Measurements from ENCODE around the gene POU6F2. TPM values are rescaled to one million over a fixed set of nuclear protein-coding genes. Genes with fewer than 3 reads are reported as not detected.

Gene POU6F2
- total RNA-seq, 6 experiments from 2014 or later: 0.12 to 2.1 (median 0.64) TPM; not detected in 2

DNA sequence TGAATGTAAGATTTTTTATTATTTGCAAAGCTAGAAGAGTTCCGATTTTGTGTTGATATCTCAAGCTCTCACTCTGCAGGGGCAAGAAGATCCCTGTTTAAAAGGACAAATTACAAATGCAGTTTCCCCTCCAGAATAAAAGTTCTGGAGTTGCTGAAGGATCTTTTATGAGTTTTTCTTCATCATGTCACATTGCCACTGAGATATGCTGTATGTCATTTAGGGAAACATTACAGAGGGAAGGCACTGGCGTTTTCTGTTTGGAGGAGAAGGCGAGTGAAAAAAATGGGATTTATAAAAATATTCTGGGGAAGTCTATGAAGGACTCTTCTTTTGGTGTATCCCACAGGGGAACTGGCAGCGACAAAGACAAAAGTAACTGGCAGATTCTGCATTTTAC lies 57.4 kb downstream of the POU6F2 start:
- DNase-seq: no peak
- H3K36me3 ChIP-seq: no peaks in the 10 kb centered on the region
- TF ChIP-seq, protein P1, sequence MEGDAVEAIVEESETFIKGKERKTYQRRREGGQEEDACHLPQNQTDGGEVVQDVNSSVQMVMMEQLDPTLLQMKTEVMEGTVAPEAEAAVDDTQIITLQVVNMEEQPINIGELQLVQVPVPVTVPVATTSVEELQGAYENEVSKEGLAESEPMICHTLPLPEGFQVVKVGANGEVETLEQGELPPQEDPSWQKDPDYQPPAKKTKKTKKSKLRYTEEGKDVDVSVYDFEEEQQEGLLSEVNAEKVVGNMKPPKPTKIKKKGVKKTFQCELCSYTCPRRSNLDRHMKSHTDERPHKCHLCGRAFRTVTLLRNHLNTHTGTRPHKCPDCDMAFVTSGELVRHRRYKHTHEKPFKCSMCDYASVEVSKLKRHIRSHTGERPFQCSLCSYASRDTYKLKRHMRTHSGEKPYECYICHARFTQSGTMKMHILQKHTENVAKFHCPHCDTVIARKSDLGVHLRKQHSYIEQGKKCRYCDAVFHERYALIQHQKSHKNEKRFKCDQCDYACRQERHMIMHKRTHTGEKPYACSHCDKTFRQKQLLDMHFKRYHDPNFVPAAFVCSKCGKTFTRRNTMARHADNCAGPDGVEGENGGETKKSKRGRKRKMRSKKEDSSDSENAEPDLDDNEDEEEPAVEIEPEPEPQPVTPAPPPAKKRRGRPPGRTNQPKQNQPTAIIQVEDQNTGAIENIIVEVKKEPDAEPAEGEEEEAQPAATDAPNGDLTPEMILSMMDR (IDR thresholded peaks at IDR 0.05): no peak
- TF ChIP-seq POLR2A (IDR thresholded peaks at IDR 0.05): no peak
- intact Hi-C loops (cut with DNase I): no loop called here
- 27% methylated on average over 4 of the region's 4 CpGs for WGBS (ENCODE audit: insufficient coverage, low coverage, low lambda C conversion rate, missing lambda C conversion rate)
- no peak overlapping the region for H3K4me3 ChIP-seq
- H3K4me1 ChIP-seq: no peaks in the 10 kb centered on the region
- H3K9me3 ChIP-seq: no peaks in the 10 kb centered on the region
- H3K27ac ChIP-seq: no peak overlapping the region
- no peaks in the 10 kb centered on the region for H3K27me3 ChIP-seq
- ATAC-seq: no peak

DNA sequence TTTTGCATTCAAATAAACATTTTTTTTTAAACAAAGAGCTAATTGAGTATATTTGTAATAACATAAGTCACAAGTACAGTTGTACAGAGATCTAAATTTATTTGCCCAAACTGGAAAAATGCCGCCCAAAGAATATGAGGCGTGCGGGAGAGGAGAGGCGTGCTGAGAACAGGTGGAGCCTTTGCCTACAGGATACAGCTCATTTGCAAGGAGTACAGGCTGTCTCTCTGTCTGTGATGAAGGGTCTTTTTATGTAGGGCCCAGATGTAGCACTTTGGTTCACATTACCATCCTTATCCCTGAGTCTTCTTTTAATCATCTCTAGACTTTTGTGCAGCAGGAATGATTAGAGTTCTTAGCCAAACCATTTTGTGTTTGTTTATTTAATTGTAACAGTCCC lies 58.2 kb downstream of the POU6F2 start:
- intact Hi-C loops (cut with DNase I): no loop called here
- H3K27ac ChIP-seq: no peak overlapping the region
- 71% methylated on average over 4 of the region's 4 CpGs for WGBS (ENCODE audit: insufficient coverage, low coverage, low lambda C conversion rate, missing lambda C conversion rate)
- no peaks in the 10 kb centered on the region for H3K36me3 ChIP-seq
- no peaks in the 10 kb centered on the region for H3K27me3 ChIP-seq
- H3K4me1 ChIP-seq: no peaks in the 10 kb centered on the region
- TF ChIP-seq, protein P1 (IDR thresholded peaks at IDR 0.05): no peak
- TF ChIP-seq POLR2A (IDR thresholded peaks at IDR 0.05): no peak
- no peak overlapping the region for H3K4me3 ChIP-seq
- H3K9me3 ChIP-seq: no peaks in the 10 kb centered on the region
- DNase-seq: no peak
- ATAC-seq: no peak

DNA sequence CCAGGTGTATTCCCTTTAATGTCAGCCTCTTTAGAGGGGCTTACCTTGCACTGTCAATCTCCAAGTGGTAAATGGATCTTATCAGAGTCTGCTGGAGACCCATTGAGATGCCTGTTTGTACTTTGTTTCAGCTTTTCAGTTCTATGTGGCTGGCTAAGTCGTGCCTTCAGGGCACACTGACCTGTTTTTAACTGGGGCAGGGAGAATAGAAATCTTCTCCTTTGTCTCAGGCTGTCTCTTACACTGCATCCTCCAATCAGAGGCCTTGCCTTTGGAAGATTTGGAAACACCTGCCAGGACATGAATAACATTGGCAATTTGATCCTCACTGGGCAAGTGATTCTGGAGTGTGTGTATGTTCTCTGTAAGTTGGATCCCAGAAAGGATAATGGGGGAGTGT lies 65.0 kb downstream of the POU6F2 start:
- TF ChIP-seq, protein P1 (IDR thresholded peaks at IDR 0.05): no peak
- WGBS (ENCODE audit: insufficient coverage, low coverage, low lambda C conversion rate, missing lambda C conversion rate): 44% methylated on average over 1 of the region's 1 CpG
- ATAC-seq: no peak
- H3K36me3 ChIP-seq: no peaks in the 10 kb centered on the region
- no peak for DNase-seq
- intact Hi-C loops (cut with DNase I): no loop called here
- H3K9me3 ChIP-seq: no peaks in the 10 kb centered on the region
- no peak overlapping the region for H3K27ac ChIP-seq
- H3K4me1 ChIP-seq: no peaks in the 10 kb centered on the region
- H3K4me3 ChIP-seq: no peak overlapping the region
- H3K27me3 ChIP-seq: no peaks in the 10 kb centered on the region

DNA sequence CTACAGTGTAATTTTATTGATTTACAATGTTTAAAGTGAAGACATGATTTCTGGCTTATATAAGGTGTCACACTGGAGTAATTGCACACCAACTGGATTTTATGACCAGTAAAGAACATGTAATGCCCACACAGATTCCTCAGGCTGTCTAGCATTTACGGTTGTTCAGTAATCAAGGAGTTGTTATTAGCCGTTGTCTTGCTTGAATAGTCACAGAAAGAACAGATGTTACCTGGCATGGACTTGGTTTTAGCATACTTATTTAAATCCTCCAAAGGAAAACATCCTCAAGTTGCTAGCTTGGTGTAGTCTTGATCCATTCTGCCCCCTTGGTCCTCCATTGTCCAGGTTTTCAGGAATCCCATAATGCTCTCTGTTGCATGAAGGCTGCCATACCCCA lies 65.8 kb downstream of the POU6F2 start:
- no peak for DNase-seq
- Histone ChIP-seq H3K27me3 (no peaks in the 10 kb centered on the region), H3K4me3 (no peak overlapping the region), H3K27ac (no peak overlapping the region), H3K9me3 (no peaks in the 10 kb centered on the region), H3K4me1 (no peaks in the 10 kb centered on the region), H3K36me3 (no peaks in the 10 kb centered on the region)
- no peak for TF ChIP-seq POLR2A (IDR thresholded peaks at IDR 0.05)
- TF ChIP-seq, protein P1 (IDR thresholded peaks at IDR 0.05): no peak
- ATAC-seq: no peak
- intact Hi-C loops (cut with DNase I): no loop called here
- 33% methylated on average over 1 of the region's 2 CpGs for WGBS (ENCODE audit: insufficient coverage, low coverage, low lambda C conversion rate, missing lambda C conversion rate)

DNA sequence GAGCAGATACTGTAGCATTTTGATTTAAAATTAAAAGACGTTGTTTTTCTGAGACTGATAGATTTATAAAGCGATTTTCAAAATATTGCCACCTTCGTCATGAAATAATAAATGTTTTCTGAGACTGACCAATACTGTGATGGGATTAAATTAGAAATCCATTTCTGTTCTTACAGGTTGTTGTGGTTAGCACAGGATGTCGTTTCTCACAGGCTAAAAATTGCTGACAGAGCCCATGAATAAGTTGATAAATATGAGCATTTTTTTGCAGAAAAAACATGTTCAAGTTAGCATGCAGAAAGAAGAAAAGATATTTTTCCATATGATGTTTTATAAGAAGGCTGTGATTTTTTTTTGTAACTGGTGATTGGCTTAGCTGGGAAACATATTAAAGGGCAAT lies 66.8 kb downstream of the POU6F2 start:
- intact Hi-C loops (cut with DNase I): no loop called here
- H3K4me1 ChIP-seq: no peaks in the 10 kb centered on the region
- H3K27ac ChIP-seq: no peak overlapping the region
- H3K9me3 ChIP-seq: no peaks in the 10 kb centered on the region
- ATAC-seq (no peak), DNase-seq (no peak)
- TF ChIP-seq, protein P1 (IDR thresholded peaks at IDR 0.05): no peak
- no peak for TF ChIP-seq POLR2A (IDR thresholded peaks at IDR 0.05)
- WGBS (ENCODE audit: insufficient coverage, low coverage, low lambda C conversion rate, missing lambda C conversion rate): 31% methylated on average over 4 of the region's 4 CpGs
- H3K27me3 ChIP-seq: no peaks in the 10 kb centered on the region
- H3K36me3 ChIP-seq: no peaks in the 10 kb centered on the region
- no peak overlapping the region for H3K4me3 ChIP-seq

All from right lobe of liver (tissue), 6 donors.